GM13976 (cell line): Measurements from ENCODE around the gene TMEM244.

Experiments
- DNase-seq: peaks from one replicate; pipeline ENCODE4 v3.0.0; 2012; ENCODE audit warnings: low spot score
- in situ Hi-C: fragments of 300-500 bp; cut with MboI; formaldehyde crosslinking; loops from one replicate; pipeline ENCODE4 v1.12.0; 2022; ENCODE audit warnings: low sequenced_read_pairs, mixed read lengths, inconsistent platforms; ENCODE audit not compliant: unreplicated experiment
- TF ChIP-seq, protein P1 (sequence below): IDR thresholded peaks from 2 replicates; pipeline ENCODE4 v1.5.1; 2012; ENCODE audit warnings: borderline replicate concordance, mild to moderate bottlenecking; ENCODE audit not compliant: insufficient read depth; ENCODE audit errors: extremely low read depth, missing control alignments, control extremely low read depth

The TMEM244 gene

DNA sequence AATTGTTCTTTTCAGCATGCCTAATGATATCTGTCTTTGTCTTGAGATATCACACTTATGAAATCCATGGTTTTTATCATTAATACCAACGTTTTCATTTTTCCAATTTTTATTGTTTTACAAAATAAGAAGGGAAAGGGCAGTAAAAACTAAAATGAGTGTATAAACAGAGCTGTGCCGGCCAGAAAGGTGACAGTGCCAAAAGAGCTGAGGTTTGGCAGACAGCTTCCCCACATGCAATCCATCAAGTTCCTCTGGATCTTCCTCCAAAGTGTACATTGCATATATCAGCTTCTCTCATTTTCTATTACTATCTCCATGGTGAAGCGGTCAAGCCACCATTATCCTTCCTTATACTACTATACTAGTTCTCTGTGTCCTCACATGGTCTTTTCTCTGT, 10.1 kb upstream of the TMEM244 start:
- in situ Hi-C loops: no loop called here
- TF ChIP-seq, protein P1, sequence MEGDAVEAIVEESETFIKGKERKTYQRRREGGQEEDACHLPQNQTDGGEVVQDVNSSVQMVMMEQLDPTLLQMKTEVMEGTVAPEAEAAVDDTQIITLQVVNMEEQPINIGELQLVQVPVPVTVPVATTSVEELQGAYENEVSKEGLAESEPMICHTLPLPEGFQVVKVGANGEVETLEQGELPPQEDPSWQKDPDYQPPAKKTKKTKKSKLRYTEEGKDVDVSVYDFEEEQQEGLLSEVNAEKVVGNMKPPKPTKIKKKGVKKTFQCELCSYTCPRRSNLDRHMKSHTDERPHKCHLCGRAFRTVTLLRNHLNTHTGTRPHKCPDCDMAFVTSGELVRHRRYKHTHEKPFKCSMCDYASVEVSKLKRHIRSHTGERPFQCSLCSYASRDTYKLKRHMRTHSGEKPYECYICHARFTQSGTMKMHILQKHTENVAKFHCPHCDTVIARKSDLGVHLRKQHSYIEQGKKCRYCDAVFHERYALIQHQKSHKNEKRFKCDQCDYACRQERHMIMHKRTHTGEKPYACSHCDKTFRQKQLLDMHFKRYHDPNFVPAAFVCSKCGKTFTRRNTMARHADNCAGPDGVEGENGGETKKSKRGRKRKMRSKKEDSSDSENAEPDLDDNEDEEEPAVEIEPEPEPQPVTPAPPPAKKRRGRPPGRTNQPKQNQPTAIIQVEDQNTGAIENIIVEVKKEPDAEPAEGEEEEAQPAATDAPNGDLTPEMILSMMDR: no peak
- no peak for DNase-seq

DNA sequence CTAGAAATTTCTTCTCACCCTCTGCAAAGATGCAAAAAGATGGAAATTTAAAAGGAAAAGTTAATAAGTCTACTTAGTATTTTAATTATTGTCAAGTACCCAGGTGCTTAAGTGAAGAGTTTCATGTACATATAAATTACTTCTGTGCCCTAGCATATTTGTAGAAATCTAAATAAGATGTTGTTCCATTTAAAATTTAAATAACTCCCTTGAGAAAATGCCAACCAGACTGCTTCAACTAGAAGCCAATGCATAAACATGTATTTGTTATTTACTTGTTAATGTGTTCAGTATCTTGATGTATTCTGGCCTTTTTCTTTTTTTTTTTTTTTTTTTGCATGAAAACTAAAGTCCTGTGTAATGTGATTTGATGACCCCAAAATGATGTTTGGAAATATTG, 6.3 kb upstream of the TMEM244 start:
- DNase-seq: no peak
- in situ Hi-C loops: no loop called here
- TF ChIP-seq, protein P1: no peak

DNA sequence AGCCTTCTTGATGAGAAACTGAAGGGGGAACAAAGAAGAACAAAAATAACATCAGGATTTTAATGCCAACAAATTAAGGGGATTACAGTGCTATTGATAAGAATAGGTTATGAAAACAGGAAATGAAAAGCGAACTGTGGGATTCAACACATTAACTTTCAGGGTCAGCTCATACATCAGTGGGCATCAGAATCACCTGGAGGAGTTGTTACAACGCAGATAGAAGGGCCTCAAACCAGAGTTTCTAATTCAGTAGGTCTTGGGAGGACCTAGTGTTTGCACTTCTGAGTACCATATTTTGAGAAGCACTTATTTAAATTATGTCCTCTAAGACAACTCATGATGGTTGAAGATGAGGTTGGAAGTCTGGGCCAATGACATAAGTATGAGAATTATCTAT, 5.6 kb upstream of the TMEM244 start:
- DNase-seq: no peak
- TF ChIP-seq, protein P1: no peak
- in situ Hi-C loops: no loop called here

- TF ChIP-seq, protein P1: no peak
- no peak for DNase-seq
- in situ Hi-C loops: no loop called here
Observed at GRCh38 chr6:129866256-129866655, 5.1 kb upstream of the TMEM244 start.

DNA sequence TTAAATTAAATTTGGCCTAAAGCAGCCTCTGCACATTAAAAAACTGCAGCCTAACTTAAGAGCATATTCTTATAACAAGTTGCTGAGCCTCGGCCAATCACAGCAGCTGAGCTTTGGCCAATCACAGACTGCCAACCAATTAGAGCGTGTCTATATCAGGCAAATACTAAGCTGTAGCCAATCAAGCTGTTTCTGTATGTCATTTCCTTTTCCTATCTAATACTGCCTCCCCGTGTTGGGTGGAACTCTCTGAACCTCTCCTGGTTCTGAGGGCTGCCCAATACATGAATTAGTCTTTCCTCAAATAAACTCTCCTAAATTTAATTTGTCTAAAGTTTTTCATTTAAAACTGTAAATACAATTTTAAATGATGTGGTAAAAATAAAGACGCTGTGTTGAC, 3.9 kb upstream of the TMEM244 start:
- in situ Hi-C loops: no loop called here
- no peak for DNase-seq
- TF ChIP-seq, protein P1: no peak

DNA sequence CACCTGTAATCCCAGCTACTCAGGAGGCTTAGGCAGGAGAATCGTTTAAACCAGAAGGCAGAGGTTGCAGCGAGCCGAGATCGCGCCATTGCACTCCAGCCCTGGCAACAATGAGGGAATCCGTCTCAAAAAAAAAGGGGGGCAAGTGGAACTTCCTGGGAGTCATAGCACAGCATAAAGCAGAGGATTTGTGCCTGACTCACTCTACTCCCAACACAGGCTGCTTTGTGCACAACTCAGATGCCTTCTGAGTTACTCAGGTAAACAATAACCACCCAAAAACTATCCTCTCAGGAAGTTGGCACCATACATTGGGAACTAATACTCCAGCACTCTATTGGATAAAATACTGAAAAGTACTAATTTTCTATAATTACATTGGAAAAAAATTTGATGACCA, 2.5 kb upstream of the TMEM244 start:
- in situ Hi-C loops: no loop called here

More for the DNA sequence above, 2.5 kb upstream of the TMEM244 start:
- TF ChIP-seq, protein P1: no peak
- no peak for DNase-seq
